GM12878 (cell line): ENCODE results near the gene RAD51B. TPM values are rescaled to one million over a fixed set of nuclear protein-coding genes. Genes with fewer than 3 reads are reported as not detected.

Experiments used
- BCL11A ChIP-seq: IDR thresholded peaks from 2 replicates; pipeline ENCODE4 v1.6.1; 2011; ENCODE audit warnings: low read depth, low read length
- BCL3 ChIP-seq: IDR thresholded peaks from 2 replicates; pipeline ENCODE4 v1.6.1; 2011; ENCODE audit warnings: borderline replicate concordance, low read depth, mild to moderate bottlenecking, moderate library complexity, low read length; ENCODE audit not compliant: insufficient read depth, poor library complexity, severe bottlenecking
- BRCA1 ChIP-seq: IDR thresholded peaks from 2 replicates; pipeline ENCODE4 v1.6.1; 2011; ENCODE audit warnings: low read depth, low read length, improper control_type of control experiment
- CEBPB ChIP-seq, 2 experiments: fragments of 150-350 bp in 1 of 2; IDR thresholded peaks; 2 replicates each; pipeline ENCODE4 v1.6.1; 2012 to 2014; ENCODE audit warnings: low read depth in 2 of 2, low read length in 2 of 2, borderline replicate concordance in 1 of 2, inconsistent platforms in 1 of 2
- CEBPZ ChIP-seq: fragments of 150-350 bp; IDR thresholded peaks from 2 replicates; pipeline ENCODE4 v1.6.1; 2016; ENCODE audit warnings: low read depth, low read length
- FOS ChIP-seq: IDR thresholded peaks from 3 replicates; pipeline ENCODE4 v1.6.1; 2011; ENCODE audit warnings: borderline replicate concordance; ENCODE audit not compliant: insufficient read length; ENCODE audit errors: extremely low read depth
- HDAC6 ChIP-seq: fragments of 200-600 bp; sonication (generic); IDR thresholded peaks from one replicate; pipeline ENCODE4 v1.8.0; 2017; ENCODE audit warnings: antibody characterized with exemption; ENCODE audit not compliant: unreplicated experiment
- KAT2A ChIP-seq: conservative IDR thresholded peaks from 2 replicates; pipeline ENCODE4 v1.6.1; 2011; ENCODE audit warnings: low read depth, low read length; ENCODE audit not compliant: control insufficient read depth
- MTA3 ChIP-seq: IDR thresholded peaks from 2 replicates; pipeline ENCODE4 v1.6.1; 2012; ENCODE audit warnings: low read length, inconsistent platforms, borderline replicate concordance
- NFYA ChIP-seq: IDR thresholded peaks from 2 replicates; pipeline ENCODE4 v1.6.1; 2011; ENCODE audit warnings: low read depth, mild to moderate bottlenecking, low read length, improper control_type of control experiment, borderline replicate concordance
- PAX5 ChIP-seq: IDR thresholded peaks from 2 replicates; pipeline ENCODE4 v1.6.1; 2011; ENCODE audit warnings: low read depth, low read length, borderline replicate concordance
- PML ChIP-seq: IDR thresholded peaks from 2 replicates; pipeline ENCODE4 v1.6.1; 2012; ENCODE audit warnings: low read length, inconsistent platforms
- RAD51 ChIP-seq: fragments of 450-650 bp; IDR thresholded peaks from 2 replicates; pipeline ENCODE4 v1.6.1; 2016; ENCODE audit warnings: moderate library complexity, mild to moderate bottlenecking, inconsistent platforms
- RELA ChIP-seq: fragments of 450-650 bp; IDR thresholded peaks from 2 replicates; pipeline ENCODE4 v1.8.0; 2014; ENCODE audit warnings: borderline replicate concordance; ENCODE audit not compliant: partially characterized antibody
- STAT1 ChIP-seq: fragments of 450-650 bp; conservative IDR thresholded peaks from 2 replicates; pipeline ENCODE4 v1.6.1; 2014; ENCODE audit warnings: antibody characterized with exemption, mild to moderate bottlenecking
- TCF3 ChIP-seq: IDR thresholded peaks from 2 replicates; pipeline ENCODE4 v1.6.1; 2012; ENCODE audit warnings: low read depth, mild to moderate bottlenecking, low read length, borderline replicate concordance; ENCODE audit not compliant: insufficient read depth
- ZBTB33 ChIP-seq: fragments of 450-650 bp; IDR thresholded peaks from 2 replicates; pipeline ENCODE4 v1.6.1; 2017; ENCODE audit warnings: mild to moderate bottlenecking
- ZNF687 ChIP-seq: fragments of 450-650 bp; IDR thresholded peaks from 2 replicates; pipeline ENCODE4 v1.6.1; 2017; ENCODE audit warnings: mild to moderate bottlenecking, moderate library complexity
- polyA plus RNA-seq, 11 experiments: library from polyadenylated mRNA; depleted of rRNA in 4 of 11; unstranded in 6 of 11; stranded (reverse) in 5 of 11; fragments of >200 nt; fragmentation: Nextera tagmentation in 4 of 11; fragmentation: Illumina TruSeq in 1 of 11; extraction: Ambion mirVana in 4 of 11; extraction: Trizol in 1 of 11; gene quantifications; 1 replicate in 1 of 11; 2 replicates in 10 of 11; pipeline versions ENCODE4 v1.2.1 to v1.2.3, GENCODE V29; 2011 to 2016; ENCODE audit warnings: inconsistent platforms in 2 of 11, missing spikeins in 2 of 11, low read depth in 1 of 11
- total RNA-seq, 4 experiments: library from RNA; depleted of rRNA in 3 of 4; stranded (reverse); fragments of >200 nt in 3 of 4; fragmentation: Illumina TruSeq in 1 of 4; extraction: Trizol in 1 of 4; gene quantifications; 2 replicates each; pipeline versions ENCODE4 v1.2.1 to v1.2.3, GENCODE V29; 2013 to 2021

RAD51B gene
- total and polyA plus RNA-seq, 10 of the 15 experiments (the other 5 are each of a cell fraction or from before 2014, with no cell fraction given): 9.8 to 26.8 (median 21.3) TPM

- TF ChIP-seq CEBPB (IDR thresholded peaks at IDR 0.05; ENCODE audit: borderline replicate concordance in 1 of 2, low read depth in 2 of 2, low read length in 2 of 2) (peak in 1 of 2 experiments; percentile 77; a peak in 1 of 4 replicates), ZNF687 (no peak), NFYA (no peak), STAT1 (no peak), KAT2A (no peak), BCL11A (peak; percentile 62; the same call in 1 of the 2 replicates), ZBTB33 (no peak), MTA3 (peak; percentile 95), CEBPZ (no peak), RELA (no peak), PAX5 (no peak), BCL3 (peak; percentile 71), HDAC6 (no peak), TCF3 (0 out of 2 replicates have a peak, but pooled peaks have one; percentile 53), RAD51 (no peak), FOS (no peak), PML (no peak), BRCA1 (no peak)
Measured at GRCh38 chr14:68263563-68264259, 444.1 kb downstream of the RAD51B start (continued).
